Measurements from ENCODE around the gene PCK2. TPM values are rescaled to one million over a fixed set of nuclear protein-coding genes. Genes with fewer than 3 reads are reported as not detected.

Gene PCK2
- total and polyA plus RNA-seq, 2 of the 13 experiments (the other 11 are each of a cell fraction or from before 2014, with no cell fraction given), result 129 to 272 TPM

DNA sequence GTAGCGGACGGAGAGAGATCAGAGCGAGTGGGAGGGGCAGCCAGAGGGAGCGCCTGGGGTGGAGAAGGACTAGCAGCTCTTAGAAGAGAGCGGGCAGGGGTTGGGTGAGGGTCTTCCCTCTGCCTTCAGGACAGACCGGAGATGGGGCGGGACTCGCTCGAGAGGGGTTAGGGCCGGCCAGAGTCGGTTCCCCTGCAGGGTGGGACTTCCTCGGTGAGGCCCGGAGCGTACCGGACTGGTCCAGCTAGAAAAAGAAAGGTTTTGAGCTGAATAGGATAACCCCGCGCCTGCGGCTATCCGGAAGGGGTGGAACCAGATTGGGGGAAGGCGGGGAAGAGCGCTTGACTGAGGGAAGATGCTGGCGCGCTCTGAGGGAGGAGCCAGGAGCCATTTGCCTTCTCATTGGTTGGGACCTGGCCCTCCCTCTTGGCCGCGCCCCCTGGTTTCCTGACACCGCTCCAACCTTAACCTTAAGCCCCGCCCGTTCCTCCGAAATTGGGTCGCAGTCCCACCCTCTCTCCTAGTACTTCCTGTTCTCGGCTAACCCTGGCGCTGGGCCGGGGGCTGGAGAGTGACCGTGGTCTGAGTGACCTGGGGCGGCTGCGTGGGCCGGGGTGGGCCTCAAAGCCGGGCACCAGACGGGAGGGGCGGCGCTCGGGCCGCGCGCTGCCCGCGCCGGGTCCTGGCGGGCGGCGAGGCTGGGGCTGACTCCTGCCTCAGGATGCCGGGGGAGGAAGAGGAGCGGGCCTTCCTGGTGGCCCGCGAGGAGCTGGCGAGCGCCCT is 53.1 kb downstream of the PCK2 start, which contains the start of gene RNF31 (continued):
- TF ChIP-seq, protein P1, sequence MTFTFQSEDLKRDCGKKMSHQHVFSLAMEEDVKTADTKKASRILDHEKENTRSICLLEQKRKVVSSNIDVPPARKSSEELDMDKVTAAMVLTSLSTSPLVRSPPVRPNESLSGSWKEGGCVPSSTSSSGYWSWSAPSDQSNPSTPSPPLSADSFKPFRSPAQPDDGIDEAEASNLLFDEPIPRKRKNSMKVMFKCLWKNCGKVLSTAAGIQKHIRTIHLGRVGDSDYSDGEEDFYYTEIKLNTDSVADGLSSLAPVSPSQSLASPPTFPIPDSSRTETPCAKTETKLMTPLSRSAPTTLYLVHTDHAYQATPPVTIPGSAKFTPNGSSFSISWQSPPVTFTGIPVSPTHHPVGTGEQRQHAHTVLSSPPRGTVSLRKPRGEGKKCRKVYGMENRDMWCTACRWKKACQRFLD (CRISPR knock-in tag; IDR thresholded peaks at IDR 0.05; ENCODE audit: borderline replicate concordance), result peak; percentile 77; the same call in 1 of the 2 replicates
- TF ChIP-seq, protein P2, sequence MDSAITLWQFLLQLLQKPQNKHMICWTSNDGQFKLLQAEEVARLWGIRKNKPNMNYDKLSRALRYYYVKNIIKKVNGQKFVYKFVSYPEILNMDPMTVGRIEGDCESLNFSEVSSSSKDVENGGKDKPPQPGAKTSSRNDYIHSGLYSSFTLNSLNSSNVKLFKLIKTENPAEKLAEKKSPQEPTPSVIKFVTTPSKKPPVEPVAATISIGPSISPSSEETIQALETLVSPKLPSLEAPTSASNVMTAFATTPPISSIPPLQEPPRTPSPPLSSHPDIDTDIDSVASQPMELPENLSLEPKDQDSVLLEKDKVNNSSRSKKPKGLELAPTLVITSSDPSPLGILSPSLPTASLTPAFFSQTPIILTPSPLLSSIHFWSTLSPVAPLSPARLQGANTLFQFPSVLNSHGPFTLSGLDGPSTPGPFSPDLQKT (CRISPR knock-in tag; IDR thresholded peaks at IDR 0.05; ENCODE audit: borderline replicate concordance), result peak; percentile 85
- 0 out of 2 replicates have a peak, but pooled peaks have one; percentile 13 for TF ChIP-seq RARA (CRISPR knock-in tag; IDR thresholded peaks at IDR 0.05)
- peak; percentile 45; the same call in 1 of the 2 replicates for TF ChIP-seq ZNF567 (CRISPR knock-in tag; IDR thresholded peaks at IDR 0.05; ENCODE audit: borderline replicate concordance)
- TF ChIP-seq ATF7 (IDR thresholded peaks at IDR 0.05), result no peak
- no peak for TF ChIP-seq ATF7 (CRISPR knock-in tag; IDR thresholded peaks at IDR 0.05)
- 0 out of 2 replicates have a peak, but pooled peaks have one; percentile 2 for TF ChIP-seq ZNF235 (CRISPR knock-in tag; IDR thresholded peaks at IDR 0.05; ENCODE audit: borderline replicate concordance)
- 0 out of 2 replicates have a peak, but pooled peaks have one; percentile 86 for TF ChIP-seq ZNF660 (CRISPR knock-in tag; IDR thresholded peaks at IDR 0.05; ENCODE audit: borderline replicate concordance, low read depth)
- TF ChIP-seq ZNF225 (CRISPR knock-in tag; IDR thresholded peaks at IDR 0.05), result peak; percentile 51; the same call in 1 of the 2 replicates
- no peak for TF ChIP-seq POLR2AphosphoS2 (IDR thresholded peaks at IDR 0.05; ENCODE audit: low read depth, low read length)
- TF ChIP-seq SSRP1 (CRISPR knock-in tag; IDR thresholded peaks at IDR 0.05), result 0 out of 2 replicates have a peak, but pooled peaks have one; percentile 24
- no peak for TF ChIP-seq NCOA1 (CRISPR knock-in tag; IDR thresholded peaks at IDR 0.05)
- peak; percentile 84 for TF ChIP-seq KAT8 (CRISPR knock-in tag; IDR thresholded peaks at IDR 0.05)
- TF ChIP-seq, protein P3, sequence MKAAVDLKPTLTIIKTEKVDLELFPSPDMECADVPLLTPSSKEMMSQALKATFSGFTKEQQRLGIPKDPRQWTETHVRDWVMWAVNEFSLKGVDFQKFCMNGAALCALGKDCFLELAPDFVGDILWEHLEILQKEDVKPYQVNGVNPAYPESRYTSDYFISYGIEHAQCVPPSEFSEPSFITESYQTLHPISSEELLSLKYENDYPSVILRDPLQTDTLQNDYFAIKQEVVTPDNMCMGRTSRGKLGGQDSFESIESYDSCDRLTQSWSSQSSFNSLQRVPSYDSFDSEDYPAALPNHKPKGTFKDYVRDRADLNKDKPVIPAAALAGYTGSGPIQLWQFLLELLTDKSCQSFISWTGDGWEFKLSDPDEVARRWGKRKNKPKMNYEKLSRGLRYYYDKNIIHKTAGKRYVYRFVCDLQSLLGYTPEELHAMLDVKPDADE (CRISPR knock-in tag; IDR thresholded peaks at IDR 0.05), result peak; percentile 19; the same call in 1 of the 2 replicates
- 0 out of 2 replicates have a peak, but pooled peaks have one; percentile 11 for TF ChIP-seq NR3C1 (CRISPR knock-in tag; IDR thresholded peaks at IDR 0.05)
- peak; percentile 83; the same call in 1 of the 2 replicates for TF ChIP-seq ZNF34 (CRISPR knock-in tag; IDR thresholded peaks at IDR 0.05; ENCODE audit: borderline replicate concordance)
- TF ChIP-seq ZNF749 (CRISPR knock-in tag; IDR thresholded peaks at IDR 0.05; ENCODE audit: borderline replicate concordance), result 0 out of 2 replicates have a peak, but pooled peaks have one; percentile 78
- no peak for TF ChIP-seq FOXA1 (IDR thresholded peaks at IDR 0.05)
- no peak for TF ChIP-seq FOXA1 (CRISPR knock-in tag; IDR thresholded peaks at IDR 0.05)
- TF ChIP-seq ZSCAN25 (CRISPR knock-in tag; IDR thresholded peaks at IDR 0.05), result 0 out of 2 replicates have a peak, but pooled peaks have one; percentile 2
- TF ChIP-seq, protein P4, sequence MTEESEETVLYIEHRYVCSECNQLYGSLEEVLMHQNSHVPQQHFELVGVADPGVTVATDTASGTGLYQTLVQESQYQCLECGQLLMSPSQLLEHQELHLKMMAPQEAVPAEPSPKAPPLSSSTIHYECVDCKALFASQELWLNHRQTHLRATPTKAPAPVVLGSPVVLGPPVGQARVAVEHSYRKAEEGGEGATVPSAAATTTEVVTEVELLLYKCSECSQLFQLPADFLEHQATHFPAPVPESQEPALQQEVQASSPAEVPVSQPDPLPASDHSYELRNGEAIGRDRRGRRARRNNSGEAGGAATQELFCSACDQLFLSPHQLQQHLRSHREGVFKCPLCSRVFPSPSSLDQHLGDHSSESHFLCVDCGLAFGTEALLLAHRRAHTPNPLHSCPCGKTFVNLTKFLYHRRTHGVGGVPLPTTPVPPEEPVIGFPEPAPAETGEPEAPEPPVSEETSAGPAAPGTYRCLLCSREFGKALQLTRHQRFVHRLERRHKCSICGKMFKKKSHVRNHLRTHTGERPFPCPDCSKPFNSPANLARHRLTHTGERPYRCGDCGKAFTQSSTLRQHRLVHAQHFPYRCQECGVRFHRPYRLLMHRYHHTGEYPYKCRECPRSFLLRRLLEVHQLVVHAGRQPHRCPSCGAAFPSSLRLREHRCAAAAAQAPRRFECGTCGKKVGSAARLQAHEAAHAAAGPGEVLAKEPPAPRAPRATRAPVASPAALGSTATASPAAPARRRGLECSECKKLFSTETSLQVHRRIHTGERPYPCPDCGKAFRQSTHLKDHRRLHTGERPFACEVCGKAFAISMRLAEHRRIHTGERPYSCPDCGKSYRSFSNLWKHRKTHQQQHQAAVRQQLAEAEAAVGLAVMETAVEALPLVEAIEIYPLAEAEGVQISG (CRISPR knock-in tag; IDR thresholded peaks at IDR 0.05), result peak; percentile 69
- TF ChIP-seq ZNF7 (CRISPR knock-in tag; IDR thresholded peaks at IDR 0.05), result peak; percentile 56; the same call in 1 of the 2 replicates
- peak; percentile 85 for TF ChIP-seq ZBTB38 (CRISPR knock-in tag; IDR thresholded peaks at IDR 0.05)
